ENCODE results near the gene CAMK2D.

GRCh38 chr4:113617195-113617594, 144.3 kb downstream of the CAMK2D start:
- no peak for TF ChIP-seq CTCF (conservative IDR thresholded peaks at IDR 0.05; ENCODE audit: low read length)
- no peak for TF ChIP-seq EZH2phosphoT487 (IDR thresholded peaks at IDR 0.05; ENCODE audit: borderline replicate concordance, low read depth, low read length)

Measured in OCI-LY7 (cell line).